ENCODE data around the gene PARP8.

DNA sequence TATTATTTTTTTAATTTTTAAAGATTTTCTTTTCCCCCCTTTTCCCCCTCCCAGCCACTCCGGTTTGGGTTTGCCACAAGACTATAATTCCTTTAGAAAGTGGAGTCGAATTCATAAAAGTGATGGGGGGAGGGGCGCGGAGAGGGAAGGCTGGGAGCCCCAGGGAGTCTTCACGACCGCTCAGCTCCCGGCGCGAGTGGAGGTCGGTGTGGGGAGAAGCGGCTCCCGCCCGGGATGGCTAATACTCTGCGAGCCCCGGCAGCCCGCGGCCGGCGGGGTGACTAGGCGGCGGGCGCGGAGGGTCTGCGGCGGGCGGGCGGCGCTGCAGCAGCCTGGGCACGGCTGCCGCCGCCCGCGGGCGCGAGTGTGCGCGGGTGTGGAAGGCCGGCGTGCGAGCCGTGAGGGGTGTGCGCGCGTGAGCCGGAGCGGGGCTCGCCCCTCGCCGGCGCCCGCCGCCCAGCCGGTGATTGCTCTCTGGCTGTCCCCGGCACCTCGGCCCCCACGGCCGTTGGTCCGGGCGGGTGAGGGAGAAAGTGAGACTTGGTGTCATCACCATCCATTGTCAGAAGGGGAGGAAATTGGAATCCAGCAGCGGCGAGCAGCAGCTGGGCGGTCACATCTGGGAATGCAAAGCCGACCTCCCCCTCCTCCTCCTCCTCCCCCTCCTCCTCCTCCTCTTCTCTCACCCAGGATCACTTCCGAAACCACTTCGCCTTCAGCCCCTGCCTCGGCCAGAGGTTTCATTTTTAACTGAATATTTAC lies at the start of gene PARP8:
- TF ChIP-seq, protein P1, sequence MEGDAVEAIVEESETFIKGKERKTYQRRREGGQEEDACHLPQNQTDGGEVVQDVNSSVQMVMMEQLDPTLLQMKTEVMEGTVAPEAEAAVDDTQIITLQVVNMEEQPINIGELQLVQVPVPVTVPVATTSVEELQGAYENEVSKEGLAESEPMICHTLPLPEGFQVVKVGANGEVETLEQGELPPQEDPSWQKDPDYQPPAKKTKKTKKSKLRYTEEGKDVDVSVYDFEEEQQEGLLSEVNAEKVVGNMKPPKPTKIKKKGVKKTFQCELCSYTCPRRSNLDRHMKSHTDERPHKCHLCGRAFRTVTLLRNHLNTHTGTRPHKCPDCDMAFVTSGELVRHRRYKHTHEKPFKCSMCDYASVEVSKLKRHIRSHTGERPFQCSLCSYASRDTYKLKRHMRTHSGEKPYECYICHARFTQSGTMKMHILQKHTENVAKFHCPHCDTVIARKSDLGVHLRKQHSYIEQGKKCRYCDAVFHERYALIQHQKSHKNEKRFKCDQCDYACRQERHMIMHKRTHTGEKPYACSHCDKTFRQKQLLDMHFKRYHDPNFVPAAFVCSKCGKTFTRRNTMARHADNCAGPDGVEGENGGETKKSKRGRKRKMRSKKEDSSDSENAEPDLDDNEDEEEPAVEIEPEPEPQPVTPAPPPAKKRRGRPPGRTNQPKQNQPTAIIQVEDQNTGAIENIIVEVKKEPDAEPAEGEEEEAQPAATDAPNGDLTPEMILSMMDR (optimal IDR thresholded peaks at IDR 0.05 in 1 of 3, IDR thresholded peaks at IDR 0.05 in 1 of 3, conservative IDR thresholded peaks at IDR 0.05 in 1 of 3; ENCODE audit: extremely low read depth in 1 of 3, insufficient read depth in 2 of 3, low read length in 3 of 3) = no peak
- no peak for TF ChIP-seq EZH2 (IDR thresholded peaks at IDR 0.05; ENCODE audit: low read length)
